HCT116 (cell line): ENCODE measurements around the gene C1orf21. TPM values are rescaled to one million over a fixed set of nuclear protein-coding genes. Genes with fewer than 3 reads are reported as not detected.

Source experiments
- ATAC-seq: fragments of 200-7000 bp; cut with Tn5 transposase; 2 replicates; pipeline ENCODE4 v1.9.1; 2020; ENCODE audit warnings: mild to moderate bottlenecking, moderate library complexity
- BruUV-seq: library from RNA; stranded (reverse); fragments of 400-500 nt; replicated peaks from 2 replicates; lab custom pipeline; 2021; lab: Mats Ljungman, UMichigan
- CTCF ChIA-PET: fragments of 300-600 bp; sonication (Branson Sonifier 250); formaldehyde crosslinking; loops from one replicate; lab custom pipeline; 2021; ENCODE audit warnings: antibody characterized with exemption; lab: Charles Lee
- POLR2A ChIA-PET: fragments of 300-600, 350-600 bp; sonication (Branson Sonifier 250); formaldehyde crosslinking; loops from one replicate; lab custom pipeline; 2021; ENCODE audit warnings: antibody characterized with exemption; lab: Charles Lee
- RAD21 ChIA-PET, 2 experiments: fragments of 300-600 bp; sonication (Branson Sonifier 250); formaldehyde crosslinking; loops; one replicate each; lab custom pipeline; 2023; ENCODE audit warnings: low total read pairs in 2 of 2; ENCODE audit not compliant: uncharacterized antibody in 2 of 2, unreplicated experiment in 2 of 2, low non-redundant PET in 1 of 2; lab: Charles Lee
- DNase-seq: peaks from one replicate; pipeline ENCODE4 v3.0.0-alpha.2; 2010; ENCODE audit warnings: low read depth, low spot score
- H2AFZ ChIP-seq: fragments of 200-600 bp; shearing (Covaris generic), sonication (generic); 2 replicates; pipeline ENCODE4 v1.6.1; 2017; ENCODE audit warnings: low read depth, mixed run types, mixed read lengths, antibody characterized with exemption, low read length; ENCODE audit not compliant: poor library complexity, severe bottlenecking
- H3K27ac ChIP-seq: 2 replicates; pipeline ENCODE4 v1.5.1; 2012; ENCODE audit warnings: low read depth, low read length
- H3K27me3 ChIP-seq: fragments of 200-600 bp; sonication (generic); 2 replicates; pipeline ENCODE4 v1.6.1; 2016; ENCODE audit warnings: mixed run types, low read length, mixed read lengths; ENCODE audit not compliant: insufficient read depth
- H3K36me3 ChIP-seq, 2 experiments: fragments of 200-500 bp in 1 of 2; fragments of 200-600 bp in 1 of 2; sonication (Bioruptor generic) in 1 of 2; sonication (generic) in 1 of 2; 2 replicates each; pipeline versions ENCODE4 v1.5.1 to v1.6.1; 2014 to 2016; ENCODE audit warnings: low read length in 2 of 2, inconsistent platforms in 1 of 2, mixed read lengths in 1 of 2, mixed run types in 1 of 2; ENCODE audit not compliant: insufficient read depth in 2 of 2, control insufficient read depth in 1 of 2
- H3K4me1 ChIP-seq, 2 experiments: fragments of 200-600 bp in 1 of 2; sonication (generic) in 1 of 2; 2 replicates each; pipeline versions ENCODE4 v1.5.1 to v1.6.1; 2012 to 2017; ENCODE audit warnings: low read length in 2 of 2, inconsistent platforms in 1 of 2, mild to moderate bottlenecking in 1 of 2, mixed read lengths in 1 of 2, mixed run types in 1 of 2, moderate library complexity in 1 of 2; ENCODE audit not compliant: insufficient read depth in 2 of 2, control insufficient read depth in 1 of 2
- H3K4me2 ChIP-seq: fragments of 200-600 bp; sonication (generic); 2 replicates; pipeline ENCODE4 v1.6.1; 2017; ENCODE audit warnings: mixed run types, low read length, mixed read lengths
- H3K4me3 ChIP-seq, 2 experiments: fragments of 200-600 bp in 1 of 2; sonication (generic) in 1 of 2; replicated peaks in 1 of 2; 2 replicates each; pipeline ENCODE4 v1.5.1; 2011 to 2016; ENCODE audit warnings: low read length in 2 of 2, control low read depth in 1 of 2, low read depth in 1 of 2, mild to moderate bottlenecking in 1 of 2, mixed read lengths in 1 of 2, mixed run types in 1 of 2
- H3K79me2 ChIP-seq: fragments of 200-600 bp; sonication (generic); 2 replicates; pipeline ENCODE4 v1.6.1; 2017; ENCODE audit warnings: mild to moderate bottlenecking, mixed run types, low read length, moderate library complexity, mixed read lengths; ENCODE audit not compliant: insufficient read depth
- H3K9ac ChIP-seq: fragments of 200-600 bp; sonication (generic); 2 replicates; pipeline ENCODE4 v1.6.1; 2016; ENCODE audit warnings: low read length, mixed read lengths
- H3K9me2 ChIP-seq: fragments of 200-600 bp; sonication (generic), shearing (Covaris generic); 2 replicates; pipeline ENCODE4 v1.6.1; 2017; ENCODE audit warnings: mixed run types, mild to moderate bottlenecking, moderate library complexity; ENCODE audit not compliant: insufficient read depth
- H3K9me3 ChIP-seq, 2 experiments: fragments of 200-500 bp in 1 of 2; fragments of 200-600 bp in 1 of 2; sonication (Bioruptor generic) in 1 of 2; sonication (generic) in 1 of 2; 2 replicates each; pipeline ENCODE4 v1.6.1; 2014 to 2017; ENCODE audit warnings: low read length in 2 of 2, mixed read lengths in 2 of 2, inconsistent platforms in 1 of 2, low read depth in 1 of 2, mild to moderate bottlenecking in 1 of 2, mixed run types in 1 of 2, moderate library complexity in 1 of 2; ENCODE audit not compliant: control insufficient read depth in 1 of 2, insufficient read depth in 1 of 2
- H4K20me1 ChIP-seq: fragments of 200-600 bp; sonication (generic), shearing (Covaris generic); 2 replicates; pipeline ENCODE4 v1.6.1; 2017; ENCODE audit warnings: mixed run types, mild to moderate bottlenecking, moderate library complexity; ENCODE audit not compliant: insufficient read depth
- CEBPB ChIP-seq: IDR thresholded peaks from 2 replicates; pipeline ENCODE4 v1.6.1; 2012; ENCODE audit warnings: low read depth
- CTCF ChIP-seq, 3 experiments: fragments of 200-600 bp in 1 of 3; sonication (generic) in 1 of 3; IDR thresholded peaks in 2 of 3; conservative IDR thresholded peaks in 1 of 3; 2 replicates each; pipeline ENCODE4 v1.5.1; 2012 to 2017; ENCODE audit warnings: low read depth in 2 of 3, low read length in 2 of 3, antibody characterized with exemption in 1 of 3, borderline replicate concordance in 1 of 3, control low read depth in 1 of 3, mild to moderate bottlenecking in 1 of 3, mixed read lengths in 1 of 3, mixed run types in 1 of 3, moderate library complexity in 1 of 3; ENCODE audit not compliant: insufficient read depth in 1 of 3
- EZH2phosphoT487 ChIP-seq: fragments of 200-600 bp; IDR thresholded peaks from 2 replicates; pipeline ENCODE4 v1.6.1; 2018; ENCODE audit warnings: antibody characterized with exemption, borderline replicate concordance
- FOSL1 ChIP-seq: IDR thresholded peaks from 2 replicates; pipeline ENCODE4 v1.6.1; 2012; ENCODE audit warnings: low read depth
- MAX ChIP-seq: IDR thresholded peaks from 2 replicates; pipeline ENCODE4 v1.6.1; 2012
- RAD21 ChIP-seq: IDR thresholded peaks from 2 replicates; pipeline ENCODE4 v1.6.1; 2012; ENCODE audit warnings: low read depth, mild to moderate bottlenecking
- SRF ChIP-seq: IDR thresholded peaks from 2 replicates; pipeline ENCODE4 v1.6.1; 2012; ENCODE audit warnings: low read depth
- TCF7L2 ChIP-seq: IDR thresholded peaks from 2 replicates; pipeline ENCODE4 v1.7.0; 2011; ENCODE audit warnings: borderline replicate concordance, inconsistent platforms; ENCODE audit not compliant: insufficient read depth, insufficient read length; ENCODE audit errors: extremely low read depth
- YY1 ChIP-seq: IDR thresholded peaks from 2 replicates; pipeline ENCODE4 v1.6.1; 2011; ENCODE audit warnings: low read length, low read depth, moderate library complexity, mild to moderate bottlenecking; ENCODE audit not compliant: insufficient replicate concordance; ENCODE audit errors: extremely low read depth
- ZFX ChIP-seq: fragments of 450-650 bp; IDR thresholded peaks from 2 replicates; pipeline ENCODE4 v1.6.1; 2017
- ZNF274 ChIP-seq: fragments of 200-500 bp; sonication (Bioruptor generic); IDR thresholded peaks from 2 replicates; pipeline ENCODE4 v1.6.1; 2014; ENCODE audit warnings: mild to moderate bottlenecking, low read depth, low read length, inconsistent platforms
- intact Hi-C: fragments of 100-400 bp; cut with micrococcal nuclease; formaldehyde crosslinking; loops from 2 replicates; pipeline ENCODE4 v1.10.0; 2022
- total RNA-seq: library from RNA; stranded (reverse); gene quantifications from one replicate; pipeline ENCODE4 v1.2.1, GENCODE V29; 2021; ENCODE audit not compliant: unreplicated experiment
- TF ChIP-seq, protein P1 (sequence below): IDR thresholded peaks from 2 replicates; pipeline ENCODE4 v1.6.1; 2011; ENCODE audit warnings: mild to moderate bottlenecking, low read length, moderate library complexity; ENCODE audit not compliant: insufficient replicate concordance; ENCODE audit errors: extremely low read depth

C1orf21 gene
- total RNA-seq, 1 experiment from 2014 or later, result 8.9 TPM

DNA sequence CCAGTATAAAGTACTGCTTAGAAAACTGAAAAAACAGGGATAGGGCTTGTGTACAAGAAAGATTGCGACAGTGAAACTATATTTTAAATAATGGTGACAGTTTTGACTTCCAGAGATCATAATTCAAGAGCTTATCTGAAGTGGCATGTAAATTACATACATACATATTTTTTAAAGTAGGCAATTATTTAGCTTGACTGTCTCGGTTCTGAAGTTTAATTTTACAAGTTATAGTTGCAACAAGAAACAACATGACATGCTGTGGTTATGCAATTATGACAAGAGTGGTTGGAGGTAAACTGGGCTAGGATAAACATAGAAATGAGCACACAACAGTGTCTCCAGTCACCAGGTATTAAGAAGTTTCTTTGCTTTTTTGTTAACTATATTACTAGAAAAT is 4.1 kb downstream of the C1orf21 start:
- ATAC-seq, result no peak
- DNase-seq, result no peak
- POLR2A ChIA-PET, result no interaction called here
- no peaks in the 10 kb centered on the region for H4K20me1 ChIP-seq
- H3K9ac ChIP-seq, result no peak overlapping the region
- no TSS peak for BruUV-seq
- H3K9me3 ChIP-seq, result no peaks in the 10 kb centered on the region
- no peak overlapping the region for H3K4me3 ChIP-seq
- CTCF ChIA-PET, result no interaction called here
- no peaks in the 10 kb centered on the region for H3K27me3 ChIP-seq
- H3K27ac ChIP-seq, result no peak overlapping the region
- H2AFZ ChIP-seq, result no peak overlapping the region
- RAD21 ChIA-PET, result no interaction called here
- H3K79me2 ChIP-seq, result no peaks in the 10 kb centered on the region
- peaks cover 0 to 19% of the 10 kb centered on the region in 2 experiments for H3K4me1 ChIP-seq
- no peaks in the 10 kb centered on the region for H3K36me3 ChIP-seq
- H3K4me2 ChIP-seq, result no peak overlapping the region
- intact Hi-C loops, result no loop called here
- no peaks in the 10 kb centered on the region for H3K9me2 ChIP-seq
- TF ChIP-seq RAD21 (no peak), YY1 (no peak), SRF (no peak), TCF7L2 (no peak), FOSL1 (no peak), MAX (no peak), CTCF (IDR thresholded peaks at IDR 0.05 in 2 of 3, conservative IDR thresholded peaks at IDR 0.05 in 1 of 3; ENCODE audit: borderline replicate concordance in 1 of 3, insufficient read depth in 1 of 3, low read depth in 2 of 3, low read length in 2 of 3) (no peak), CEBPB (no peak), EZH2phosphoT487 (no peak), ZFX (no peak), ZNF274 (no peak)
- TF ChIP-seq, protein P1, sequence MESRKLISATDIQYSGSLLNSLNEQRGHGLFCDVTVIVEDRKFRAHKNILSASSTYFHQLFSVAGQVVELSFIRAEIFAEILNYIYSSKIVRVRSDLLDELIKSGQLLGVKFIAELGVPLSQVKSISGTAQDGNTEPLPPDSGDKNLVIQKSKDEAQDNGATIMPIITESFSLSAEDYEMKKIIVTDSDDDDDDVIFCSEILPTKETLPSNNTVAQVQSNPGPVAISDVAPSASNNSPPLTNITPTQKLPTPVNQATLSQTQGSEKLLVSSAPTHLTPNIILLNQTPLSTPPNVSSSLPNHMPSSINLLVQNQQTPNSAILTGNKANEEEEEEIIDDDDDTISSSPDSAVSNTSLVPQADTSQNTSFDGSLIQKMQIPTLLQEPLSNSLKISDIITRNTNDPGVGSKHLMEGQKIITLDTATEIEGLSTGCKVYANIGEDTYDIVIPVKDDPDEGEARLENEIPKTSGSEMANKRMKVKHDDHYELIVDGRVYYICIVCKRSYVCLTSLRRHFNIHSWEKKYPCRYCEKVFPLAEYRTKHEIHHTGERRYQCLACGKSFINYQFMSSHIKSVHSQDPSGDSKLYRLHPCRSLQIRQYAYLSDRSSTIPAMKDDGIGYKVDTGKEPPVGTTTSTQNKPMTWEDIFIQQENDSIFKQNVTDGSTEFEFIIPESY, result no peak
